ENCODE data around the gene SRD5A2. TPM values are rescaled to one million over a fixed set of nuclear protein-coding genes. Genes with fewer than 3 reads are reported as not detected.

SRD5A2 gene
- total and polyA plus RNA-seq, 4 donors: 2.3 to 23.3 (median 2.9) TPM; not detected in 1

DNA sequence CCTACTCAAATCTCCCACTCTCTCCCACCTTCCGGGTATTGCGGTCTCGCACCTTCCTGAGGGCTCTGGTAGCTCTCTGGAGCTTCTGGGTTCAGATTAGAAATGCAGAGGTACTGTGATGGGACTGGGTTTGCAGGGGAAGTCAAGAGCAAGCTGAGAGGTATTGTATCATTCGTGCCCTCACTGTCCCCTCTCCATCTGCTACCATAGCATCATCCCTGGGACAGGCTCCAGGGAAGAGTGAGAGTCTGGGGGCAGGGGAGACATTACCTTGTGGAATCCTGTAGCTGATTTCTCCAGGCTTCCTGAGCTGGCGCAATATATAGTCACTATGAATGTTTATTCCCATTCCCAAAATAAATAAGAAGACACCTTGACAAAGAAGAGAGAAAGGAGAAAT is 49.6 kb downstream of the SRD5A2 start:
- H3K27ac ChIP-seq (ENCODE audit: low read depth in 1 of 2, low read length in 2 of 2): no peak overlapping the region
- TF ChIP-seq FOXA1 (IDR thresholded peaks at IDR 0.05) (no peak), RAD21 (IDR thresholded peaks at IDR 0.05) (no peak)
- DNase-seq (ENCODE audit: low spot score): no peak
- peaks cover 0 to 37% (median 4%) of the 10 kb centered on the region in 4 donors for H3K36me3 ChIP-seq (ENCODE audit: control insufficient read depth in 4 of 4, insufficient read depth in 3 of 4, low read depth in 1 of 4, low read length in 3 of 4)
- no peak overlapping the region for H3K9ac ChIP-seq (ENCODE audit: low read depth in 1 of 2, low read length in 2 of 2)
- no peak overlapping the region for H3K4me3 ChIP-seq (ENCODE audit: low read depth in 1 of 3, low read length in 3 of 3)
- H3K4me1 ChIP-seq (ENCODE audit: control insufficient read depth in 4 of 4, insufficient read depth in 4 of 4, low read length in 3 of 4): peaks cover 1 to 15% (median 10%) of the 10 kb centered on the region in 4 donors
- H3K9me3 ChIP-seq (ENCODE audit: control insufficient read depth in 4 of 4, low read length in 3 of 4): no peaks in the 10 kb centered on the region
- no peaks in the 10 kb centered on the region for H3K27me3 ChIP-seq (ENCODE audit: control insufficient read depth in 4 of 4, insufficient read depth in 4 of 4, low read length in 3 of 4)
- WGBS: 92% methylated on average over 5 of the region's 5 CpGs

DNA sequence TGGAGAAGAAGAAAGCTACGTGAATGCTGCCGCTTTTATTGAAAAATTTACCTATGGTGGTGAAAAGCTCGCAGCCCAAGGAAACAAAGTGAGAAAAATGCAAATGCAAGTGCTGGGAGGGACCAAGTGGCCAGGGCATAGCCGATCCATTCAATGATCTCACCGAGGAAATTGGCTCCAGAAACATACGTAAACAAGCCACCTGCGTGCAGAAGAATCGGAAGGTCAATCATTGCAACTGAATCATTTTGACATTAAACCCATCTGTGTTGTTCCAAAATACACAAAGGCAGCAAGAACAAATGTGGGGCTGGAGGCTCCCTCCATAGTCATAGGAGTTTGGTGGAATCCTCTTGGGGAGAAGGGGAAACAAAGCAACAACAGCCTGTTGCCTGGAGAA is 51.5 kb downstream of the SRD5A2 start:
- peaks cover 0 to 14% (median 3%) of the 10 kb centered on the region in 4 donors for H3K4me1 ChIP-seq (ENCODE audit: control insufficient read depth in 4 of 4, insufficient read depth in 4 of 4, low read length in 3 of 4)
- no peak overlapping the region for H3K27ac ChIP-seq (ENCODE audit: low read depth in 1 of 2, low read length in 2 of 2)
- TF ChIP-seq CTCF (IDR thresholded peaks at IDR 0.05; ENCODE audit: low read depth, low read length, missing input control) (no peak), SP1 (IDR thresholded peaks at IDR 0.05) (peak; percentile 30), GABPA (IDR thresholded peaks at IDR 0.05 in 1 of 2, conservative IDR thresholded peaks at IDR 0.05 in 1 of 2) (no peak), FOXA1 (IDR thresholded peaks at IDR 0.05) (no peak), RAD21 (IDR thresholded peaks at IDR 0.05) (peak in 1 of 2 donors; percentile 16), FOXA2 (IDR thresholded peaks at IDR 0.05) (peak; percentile 49), JUND (IDR thresholded peaks at IDR 0.05) (peak in 1 of 2 donors; percentile 40), HNF4A (conservative IDR thresholded peaks at IDR 0.05) (peak; percentile 29 to 30), HNF4G (IDR thresholded peaks at IDR 0.05) (no peak), YY1 (IDR thresholded peaks at IDR 0.05) (no peak), RXRA (IDR thresholded peaks at IDR 0.05) (peak; percentile 26 to 29), NR2F2 (IDR thresholded peaks at IDR 0.05) (no peak)
- TF ChIP-seq, protein P1, sequence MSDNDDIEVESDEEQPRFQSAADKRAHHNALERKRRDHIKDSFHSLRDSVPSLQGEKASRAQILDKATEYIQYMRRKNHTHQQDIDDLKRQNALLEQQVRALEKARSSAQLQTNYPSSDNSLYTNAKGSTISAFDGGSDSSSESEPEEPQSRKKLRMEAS (IDR thresholded peaks at IDR 0.05): peak; percentile 36
- TF ChIP-seq, protein P2, sequence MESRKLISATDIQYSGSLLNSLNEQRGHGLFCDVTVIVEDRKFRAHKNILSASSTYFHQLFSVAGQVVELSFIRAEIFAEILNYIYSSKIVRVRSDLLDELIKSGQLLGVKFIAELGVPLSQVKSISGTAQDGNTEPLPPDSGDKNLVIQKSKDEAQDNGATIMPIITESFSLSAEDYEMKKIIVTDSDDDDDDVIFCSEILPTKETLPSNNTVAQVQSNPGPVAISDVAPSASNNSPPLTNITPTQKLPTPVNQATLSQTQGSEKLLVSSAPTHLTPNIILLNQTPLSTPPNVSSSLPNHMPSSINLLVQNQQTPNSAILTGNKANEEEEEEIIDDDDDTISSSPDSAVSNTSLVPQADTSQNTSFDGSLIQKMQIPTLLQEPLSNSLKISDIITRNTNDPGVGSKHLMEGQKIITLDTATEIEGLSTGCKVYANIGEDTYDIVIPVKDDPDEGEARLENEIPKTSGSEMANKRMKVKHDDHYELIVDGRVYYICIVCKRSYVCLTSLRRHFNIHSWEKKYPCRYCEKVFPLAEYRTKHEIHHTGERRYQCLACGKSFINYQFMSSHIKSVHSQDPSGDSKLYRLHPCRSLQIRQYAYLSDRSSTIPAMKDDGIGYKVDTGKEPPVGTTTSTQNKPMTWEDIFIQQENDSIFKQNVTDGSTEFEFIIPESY (IDR thresholded peaks at IDR 0.05): no peak
- no peak overlapping the region for H3K9ac ChIP-seq (ENCODE audit: low read depth in 1 of 2, low read length in 2 of 2)
- H3K36me3 ChIP-seq (ENCODE audit: control insufficient read depth in 4 of 4, insufficient read depth in 3 of 4, low read depth in 1 of 4, low read length in 3 of 4): peaks cover 0 to 44% (median 4%) of the 10 kb centered on the region in 4 donors
- no peak overlapping the region for H3K4me3 ChIP-seq (ENCODE audit: low read depth in 1 of 3, low read length in 3 of 3)
- 58% methylated on average over 8 of the region's 8 CpGs for WGBS
- H3K9me3 ChIP-seq (ENCODE audit: control insufficient read depth in 4 of 4, low read length in 3 of 4): no peaks in the 10 kb centered on the region
- no peak for DNase-seq (ENCODE audit: low spot score)
- no peaks in the 10 kb centered on the region for H3K27me3 ChIP-seq (ENCODE audit: control insufficient read depth in 4 of 4, insufficient read depth in 4 of 4, low read length in 3 of 4)

DNA sequence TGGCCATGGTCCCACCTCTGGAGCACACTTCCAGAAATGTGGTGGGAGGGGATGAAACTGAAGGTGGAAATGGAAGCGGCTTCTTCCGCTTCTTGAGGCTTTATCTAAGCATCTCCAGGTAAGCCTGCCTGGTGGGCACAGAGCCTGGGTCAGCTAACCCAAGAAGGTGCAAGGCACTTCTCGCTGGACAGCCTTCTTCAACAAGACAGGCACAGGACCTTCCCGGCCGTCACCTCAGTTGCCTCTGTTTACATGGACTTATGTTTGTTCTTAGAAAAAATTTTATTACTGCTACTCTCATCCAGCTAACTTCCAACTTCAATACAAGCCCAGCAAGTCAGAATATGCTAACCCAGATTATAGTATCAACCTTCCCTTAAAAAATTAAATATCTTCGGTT is 51.9 kb downstream of the SRD5A2 start:
- H3K9me3 ChIP-seq (ENCODE audit: control insufficient read depth in 4 of 4, low read length in 3 of 4): no peaks in the 10 kb centered on the region
- H3K4me3 ChIP-seq (ENCODE audit: low read depth in 1 of 3, low read length in 3 of 3): no peak overlapping the region
- TF ChIP-seq, protein P1 (IDR thresholded peaks at IDR 0.05): no peak
- no peak for TF ChIP-seq YY1 (IDR thresholded peaks at IDR 0.05)
- no peak for TF ChIP-seq NR2F2 (IDR thresholded peaks at IDR 0.05)
- TF ChIP-seq EGR1 (IDR thresholded peaks at IDR 0.05; ENCODE audit: low read depth in 2 of 2): no peak
- no peak for TF ChIP-seq GABPA (IDR thresholded peaks at IDR 0.05 in 1 of 2, conservative IDR thresholded peaks at IDR 0.05 in 1 of 2)
- TF ChIP-seq JUND (IDR thresholded peaks at IDR 0.05): no peak
- TF ChIP-seq, protein P2 (IDR thresholded peaks at IDR 0.05): no peak
- TF ChIP-seq FOXA2 (IDR thresholded peaks at IDR 0.05): no peak
- TF ChIP-seq RXRA (IDR thresholded peaks at IDR 0.05): no peak
- TF ChIP-seq HNF4G (IDR thresholded peaks at IDR 0.05): no peak
- TF ChIP-seq, protein P3, sequence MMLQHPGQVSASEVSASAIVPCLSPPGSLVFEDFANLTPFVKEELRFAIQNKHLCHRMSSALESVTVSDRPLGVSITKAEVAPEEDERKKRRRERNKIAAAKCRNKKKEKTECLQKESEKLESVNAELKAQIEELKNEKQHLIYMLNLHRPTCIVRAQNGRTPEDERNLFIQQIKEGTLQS (IDR thresholded peaks at IDR 0.05): no peak
- no peak for TF ChIP-seq FOXA1 (IDR thresholded peaks at IDR 0.05)
- TF ChIP-seq TAF1 (conservative IDR thresholded peaks at IDR 0.05): no peak

More for the DNA sequence above, 51.9 kb downstream of the SRD5A2 start:
- WGBS: 93% methylated on average over 6 of the region's 6 CpGs
- H3K4me1 ChIP-seq (ENCODE audit: control insufficient read depth in 4 of 4, insufficient read depth in 4 of 4, low read length in 3 of 4): peaks cover 0 to 14% (median 3%) of the 10 kb centered on the region in 4 donors
- H3K27me3 ChIP-seq (ENCODE audit: control insufficient read depth in 4 of 4, insufficient read depth in 4 of 4, low read length in 3 of 4): no peaks in the 10 kb centered on the region
- no peak overlapping the region for H3K27ac ChIP-seq (ENCODE audit: low read depth in 1 of 2, low read length in 2 of 2)
- no peak overlapping the region for H3K9ac ChIP-seq (ENCODE audit: low read depth in 1 of 2, low read length in 2 of 2)
- DNase-seq (ENCODE audit: low spot score): no peak
- peaks cover 0 to 44% (median 4%) of the 10 kb centered on the region in 4 donors for H3K36me3 ChIP-seq (ENCODE audit: control insufficient read depth in 4 of 4, insufficient read depth in 3 of 4, low read depth in 1 of 4, low read length in 3 of 4)
